ENCODE measurements around the gene UBAP2L.

DNA sequence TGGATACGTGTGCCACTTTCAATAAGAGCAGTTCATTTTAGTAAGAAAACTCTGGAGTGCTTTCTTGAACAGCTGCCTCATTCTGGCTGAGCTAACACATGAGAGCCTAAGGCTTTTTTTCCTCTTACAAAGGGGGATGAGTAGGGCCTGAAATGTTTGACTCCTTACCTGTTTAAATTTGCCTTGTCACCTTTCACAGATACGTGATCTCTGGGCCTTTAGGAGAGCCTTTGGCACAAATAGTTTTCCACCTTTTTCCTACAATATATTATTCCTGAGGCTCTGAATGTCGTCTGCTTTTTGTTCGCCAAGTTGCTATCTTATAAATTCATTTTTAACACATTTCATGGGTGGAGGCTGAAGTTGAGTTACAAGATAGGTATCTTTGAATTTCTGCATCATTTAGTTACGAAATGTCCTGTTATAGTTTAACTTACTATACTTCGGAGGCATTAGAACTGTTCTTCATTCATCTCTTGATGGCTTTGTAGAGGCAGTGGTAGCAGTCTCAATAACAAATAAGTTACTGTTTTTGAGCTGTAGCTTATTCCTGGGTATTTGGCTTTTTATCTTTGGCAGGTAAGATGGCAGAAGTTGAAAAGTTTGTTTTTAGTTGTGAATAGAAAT lies 17.2 kb downstream of the UBAP2L start:
- TF ChIP-seq, protein P1, sequence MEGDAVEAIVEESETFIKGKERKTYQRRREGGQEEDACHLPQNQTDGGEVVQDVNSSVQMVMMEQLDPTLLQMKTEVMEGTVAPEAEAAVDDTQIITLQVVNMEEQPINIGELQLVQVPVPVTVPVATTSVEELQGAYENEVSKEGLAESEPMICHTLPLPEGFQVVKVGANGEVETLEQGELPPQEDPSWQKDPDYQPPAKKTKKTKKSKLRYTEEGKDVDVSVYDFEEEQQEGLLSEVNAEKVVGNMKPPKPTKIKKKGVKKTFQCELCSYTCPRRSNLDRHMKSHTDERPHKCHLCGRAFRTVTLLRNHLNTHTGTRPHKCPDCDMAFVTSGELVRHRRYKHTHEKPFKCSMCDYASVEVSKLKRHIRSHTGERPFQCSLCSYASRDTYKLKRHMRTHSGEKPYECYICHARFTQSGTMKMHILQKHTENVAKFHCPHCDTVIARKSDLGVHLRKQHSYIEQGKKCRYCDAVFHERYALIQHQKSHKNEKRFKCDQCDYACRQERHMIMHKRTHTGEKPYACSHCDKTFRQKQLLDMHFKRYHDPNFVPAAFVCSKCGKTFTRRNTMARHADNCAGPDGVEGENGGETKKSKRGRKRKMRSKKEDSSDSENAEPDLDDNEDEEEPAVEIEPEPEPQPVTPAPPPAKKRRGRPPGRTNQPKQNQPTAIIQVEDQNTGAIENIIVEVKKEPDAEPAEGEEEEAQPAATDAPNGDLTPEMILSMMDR (IDR thresholded peaks at IDR 0.05; ENCODE audit: insufficient read depth, low read length, poor library complexity, severe bottlenecking): no peak
- TF ChIP-seq EZH2phosphoT487 (conservative IDR thresholded peaks at IDR 0.05; ENCODE audit: low read length): no peak

All from SU-DHL-6 (cell line).